Mucosa of gallbladder (tissue), 1 donor: ENCODE results near the gene MUC7. TPM values are rescaled to one million over a fixed set of nuclear protein-coding genes. Genes with fewer than 3 reads are reported as not detected.

Experiments used
- total RNA-seq: library from RNA; stranded (reverse); gene quantifications from one replicate; pipeline ENCODE4 v1.2.1, GENCODE V29; 2021
- donor health status: DM: no; HTN: no; CAD: no.

MUC7 gene
- total RNA-seq, 1 donor from 2014 or later = not detected

Other genes with a start within 250 kb of the MUC7 start
- not detected for gene FDCSP, start 246.1 kb upstream of the MUC7 start, total RNA-seq
- gene CSN3, start 229.6 kb upstream of the MUC7 start, total RNA-seq = not detected
- not detected for gene CABS1, start 137.2 kb upstream of the MUC7 start, total RNA-seq
- gene SMR3A, start 111.4 kb upstream of the MUC7 start, total RNA-seq = not detected
- not detected for gene SMR3B, start 89.1 kb upstream of the MUC7 start, total RNA-seq
- not detected for gene OPRPN, start 74.3 kb upstream of the MUC7 start, total RNA-seq
- not detected for gene AMTN, start 46.4 kb downstream of the MUC7 start, total RNA-seq
- not detected for gene AMBN, start 120.1 kb downstream of the MUC7 start, total RNA-seq
- 9.6 TPM for gene ENAM, start 156.5 kb downstream of the MUC7 start, total RNA-seq
- gene JCHAIN, start 194.3 kb downstream of the MUC7 start, total RNA-seq = 12.3 TPM
- 17.1 TPM for gene UTP3, start 216.3 kb downstream of the MUC7 start, total RNA-seq
- gene RUFY3, start 249.8 kb downstream of the MUC7 start, total RNA-seq = 46.6 TPM